CD4-positive, alpha-beta T cell treated with Interleukin-15 for 4 hours (primary cell): ENCODE measurements around the gene CYP4F3.
"Not testable (repeated sequence)": the region's sequence is repeated elsewhere in the genome, so short reads cannot be mapped to it uniquely, and the experiment has no call there.

ENCODE experiments used
- DNase-seq: peaks from one replicate; pipeline ENCODE4 v3.0.0-alpha.2; 2020; ENCODE audit warnings: low spot score

The CYP4F3 gene

DNA sequence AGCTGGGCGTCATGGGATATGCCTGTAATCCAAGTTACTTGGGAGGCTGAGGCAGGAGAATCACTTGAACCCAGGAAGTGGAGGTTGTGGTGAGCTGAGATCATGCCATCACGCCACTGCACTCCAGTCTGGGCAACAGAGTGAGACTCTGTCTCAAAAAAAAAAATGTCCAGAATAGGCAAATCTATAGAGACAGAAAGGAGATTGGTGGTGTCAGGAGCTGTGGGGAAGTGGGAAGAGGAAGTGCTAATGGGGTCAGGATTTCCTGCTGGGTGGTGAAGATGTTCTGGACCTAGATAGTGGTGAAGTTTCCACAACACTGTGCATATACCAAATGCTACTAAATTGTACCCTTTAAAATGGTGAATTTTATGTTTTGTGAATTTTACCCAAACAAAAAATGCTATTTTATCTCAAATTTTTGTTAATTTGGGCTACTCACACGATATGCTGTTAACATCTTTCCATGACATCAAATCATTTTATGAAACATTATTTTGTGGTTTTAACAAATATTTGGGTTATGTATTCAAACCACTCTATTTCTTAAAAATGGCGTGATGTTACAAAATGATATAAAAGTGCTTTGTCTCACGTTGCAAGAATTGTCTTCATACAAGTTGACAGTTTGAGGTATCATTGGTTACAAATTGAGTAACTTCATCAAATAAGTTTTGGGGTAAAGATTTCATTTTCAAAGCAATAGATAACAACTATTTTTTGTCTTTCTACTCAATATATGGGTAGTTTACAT, 7.4 kb upstream of the CYP4F3 start:
- DNase-seq, result no peak

DNA sequence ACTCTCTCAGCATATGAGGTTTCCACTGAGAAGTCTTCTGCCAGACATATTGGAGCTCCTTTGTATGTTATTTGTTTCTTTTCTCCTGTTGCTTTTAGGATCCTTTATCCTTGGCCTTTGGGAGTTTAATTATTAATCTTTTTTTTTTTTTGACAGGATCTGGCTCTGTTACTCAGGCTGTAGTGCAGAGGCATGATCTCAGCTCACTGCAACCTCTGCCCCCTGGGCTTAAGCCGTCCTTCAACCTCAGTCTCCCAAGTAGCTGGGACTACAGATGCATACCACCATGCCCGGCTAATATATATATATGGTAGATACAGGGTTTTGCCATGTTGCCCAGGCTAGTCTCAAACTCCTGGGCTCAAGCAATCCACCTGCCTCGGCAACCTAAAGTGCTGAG, 6.6 kb upstream of the CYP4F3 start:
- DNase-seq, result no peak

DNA sequence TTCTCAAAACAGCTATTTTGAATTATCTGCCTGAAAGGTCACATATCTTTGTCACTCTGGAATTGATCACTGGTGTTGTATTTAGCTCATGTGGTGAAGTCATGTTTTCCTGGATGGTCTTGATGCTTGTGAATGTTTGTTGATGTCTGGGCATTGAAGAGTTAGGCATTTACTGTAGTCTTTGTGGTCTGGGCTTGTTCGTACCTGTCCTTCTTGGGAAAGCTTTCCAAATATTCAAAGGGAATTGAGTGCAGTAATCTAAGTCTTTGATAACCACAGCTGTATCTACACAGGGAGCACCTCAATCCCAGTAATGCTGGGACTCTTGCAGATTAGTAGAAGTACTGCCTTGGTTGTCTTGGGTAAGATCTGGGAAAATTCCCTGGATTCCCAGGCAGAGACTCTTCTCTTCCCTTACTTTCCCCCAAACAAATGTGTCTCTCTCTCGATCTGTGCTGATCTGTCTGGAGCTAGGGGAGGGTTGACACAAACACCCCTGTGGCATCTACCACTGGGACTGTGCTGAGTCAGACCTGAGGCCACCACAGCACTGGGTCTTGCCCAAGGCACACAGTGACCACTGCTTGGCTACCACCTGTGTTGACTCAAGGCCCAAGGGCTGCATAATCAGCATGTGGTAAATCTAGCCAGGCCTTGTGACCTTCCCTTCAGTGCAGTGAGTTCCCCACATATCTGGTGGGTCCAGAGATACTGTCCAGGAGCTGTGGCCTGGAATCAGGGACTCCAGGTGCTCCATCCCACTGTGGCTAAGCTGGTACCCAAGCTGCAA, 5.5 kb upstream of the CYP4F3 start:
- no peak for DNase-seq

DNA sequence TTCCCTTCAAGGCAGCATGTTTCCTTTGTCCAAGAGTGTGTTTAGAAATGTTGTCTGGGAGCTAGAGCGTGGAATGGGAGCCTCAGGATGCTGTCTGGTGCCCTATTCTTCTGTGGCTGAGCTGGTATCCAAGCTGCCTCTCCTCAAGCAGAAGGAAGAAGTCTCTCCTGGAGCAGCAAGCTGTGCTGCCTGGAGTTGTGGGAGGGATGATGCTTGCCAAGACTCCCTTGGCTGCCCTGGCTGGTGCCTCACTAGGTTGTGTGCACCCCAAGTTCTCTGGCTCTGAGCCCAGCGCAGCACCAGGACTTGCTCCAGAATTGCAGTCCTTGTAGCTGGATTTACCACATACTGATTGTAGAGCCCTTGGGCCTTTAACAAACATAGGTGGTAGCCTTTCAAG, 4.7 kb upstream of the CYP4F3 start:
- DNase-seq, result no peak

DNA sequence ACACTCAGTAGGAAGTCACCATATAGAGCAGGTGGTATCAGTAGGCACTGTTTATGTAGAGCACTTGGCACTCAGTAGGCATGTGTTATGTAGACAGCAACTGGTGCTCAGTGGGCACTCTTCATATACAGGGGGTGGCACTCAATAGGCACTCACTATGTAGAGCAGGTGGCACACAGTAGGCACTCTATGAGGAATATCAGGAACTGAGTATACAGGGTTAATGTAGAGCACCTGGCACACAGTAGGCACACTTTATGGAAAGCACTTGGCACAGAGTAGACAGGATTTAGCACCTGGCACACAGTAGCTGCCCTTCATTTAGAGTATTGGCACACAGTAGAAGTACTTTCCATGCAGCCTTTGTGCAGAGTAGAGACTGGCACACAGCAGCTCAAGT, 1.1 kb upstream of the CYP4F3 start:
- no peak for DNase-seq

DNA sequence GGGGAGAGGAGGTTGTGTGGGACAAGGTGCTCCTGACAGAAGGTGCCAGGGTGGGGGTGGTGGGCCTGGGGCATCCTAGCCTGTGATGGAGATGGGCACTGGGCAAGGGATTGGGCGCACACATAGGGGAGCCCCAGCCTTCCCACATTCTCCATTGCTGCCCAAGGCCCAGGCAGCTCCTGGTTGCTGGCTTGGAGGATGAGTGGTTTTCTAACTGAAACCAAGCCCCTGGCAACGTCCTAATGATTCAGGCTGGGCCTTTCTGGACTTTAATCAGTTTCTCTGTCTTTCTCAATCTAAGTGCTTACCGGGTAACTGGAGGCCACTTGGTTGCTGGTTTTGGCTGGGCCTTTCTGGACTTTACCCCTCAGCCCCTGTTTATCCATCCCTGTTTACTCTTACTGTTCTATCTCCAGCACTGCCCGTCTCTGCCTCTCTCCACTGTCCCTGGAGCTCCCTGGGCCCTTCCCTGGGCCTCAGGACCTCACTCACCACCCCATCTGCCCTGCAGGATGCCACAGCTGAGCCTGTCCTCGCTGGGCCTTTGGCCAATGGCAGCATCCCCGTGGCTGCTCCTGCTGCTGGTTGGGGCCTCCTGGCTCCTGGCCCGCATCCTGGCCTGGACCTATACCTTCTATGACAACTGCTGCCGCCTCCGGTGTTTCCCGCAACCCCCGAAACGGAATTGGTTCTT, 354 bp downstream of the CYP4F3 start:
- DNase-seq, result no peak

DNA sequence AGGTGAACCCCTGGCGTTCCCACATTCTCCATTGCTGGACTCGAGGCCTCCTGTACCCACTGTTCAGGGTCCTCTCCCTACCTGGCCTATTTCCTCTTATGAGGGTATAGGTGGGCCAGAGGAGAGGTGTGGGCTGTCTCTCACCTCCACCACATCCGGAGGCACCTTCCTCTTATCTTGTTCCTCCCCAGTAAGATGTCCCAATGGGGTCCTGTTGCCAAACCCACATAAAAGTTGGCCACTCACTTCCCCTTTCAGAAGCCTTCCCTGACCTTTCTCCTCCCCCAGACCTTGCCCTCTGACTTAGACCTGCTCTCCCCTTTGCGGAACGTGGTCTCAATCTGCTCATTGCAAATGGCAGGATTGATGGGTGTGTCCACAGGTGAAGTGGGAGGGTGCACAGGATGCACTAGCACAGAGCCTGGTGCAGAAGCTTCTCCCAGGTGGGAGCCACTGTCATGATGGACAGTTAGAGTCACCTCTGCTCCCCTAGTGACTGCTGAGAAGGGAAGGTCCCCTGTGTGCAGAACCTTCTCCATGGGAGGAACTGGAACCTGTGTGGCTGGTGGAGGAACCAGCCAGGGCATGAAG, 1.3 kb downstream of the CYP4F3 start:
- DNase-seq, result no peak

DNA sequence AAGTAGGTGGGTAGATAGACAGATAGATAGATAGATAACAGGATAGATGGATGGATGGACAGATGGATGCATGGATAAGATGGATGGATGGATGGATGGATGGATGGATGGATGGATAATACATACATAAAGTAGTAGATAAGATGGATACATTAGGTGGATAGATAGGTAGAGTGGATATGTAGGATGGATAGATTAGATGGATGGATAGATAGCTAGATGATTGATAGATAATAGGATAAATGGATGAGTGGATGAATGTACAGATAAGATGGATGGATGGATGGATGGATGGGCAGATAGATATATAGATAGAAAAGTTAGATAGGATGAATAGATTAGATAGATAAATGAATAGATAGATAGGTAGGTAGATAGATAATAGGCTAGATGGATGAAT, 2.1 kb downstream of the CYP4F3 start:
- no peak for DNase-seq

DNA sequence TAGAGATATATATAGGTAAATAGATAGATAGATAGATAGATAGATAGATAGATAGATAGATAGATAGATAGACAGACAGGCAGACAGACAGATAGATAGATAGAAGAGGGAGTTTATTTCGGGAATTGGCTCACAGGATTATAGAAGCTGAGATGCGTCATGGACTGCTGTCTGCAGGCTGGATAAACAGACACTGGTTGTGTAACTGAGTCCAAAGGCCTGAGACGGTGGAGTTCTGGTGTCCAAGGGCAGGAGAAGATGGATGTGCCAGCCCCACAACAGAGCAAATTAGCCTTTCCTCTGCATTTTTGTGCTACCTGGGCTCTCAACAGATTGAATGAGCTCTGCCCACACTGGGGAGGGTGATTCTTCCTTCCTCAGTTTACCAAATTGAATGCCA, 2.7 kb downstream of the CYP4F3 start:
- no peak for DNase-seq

DNA sequence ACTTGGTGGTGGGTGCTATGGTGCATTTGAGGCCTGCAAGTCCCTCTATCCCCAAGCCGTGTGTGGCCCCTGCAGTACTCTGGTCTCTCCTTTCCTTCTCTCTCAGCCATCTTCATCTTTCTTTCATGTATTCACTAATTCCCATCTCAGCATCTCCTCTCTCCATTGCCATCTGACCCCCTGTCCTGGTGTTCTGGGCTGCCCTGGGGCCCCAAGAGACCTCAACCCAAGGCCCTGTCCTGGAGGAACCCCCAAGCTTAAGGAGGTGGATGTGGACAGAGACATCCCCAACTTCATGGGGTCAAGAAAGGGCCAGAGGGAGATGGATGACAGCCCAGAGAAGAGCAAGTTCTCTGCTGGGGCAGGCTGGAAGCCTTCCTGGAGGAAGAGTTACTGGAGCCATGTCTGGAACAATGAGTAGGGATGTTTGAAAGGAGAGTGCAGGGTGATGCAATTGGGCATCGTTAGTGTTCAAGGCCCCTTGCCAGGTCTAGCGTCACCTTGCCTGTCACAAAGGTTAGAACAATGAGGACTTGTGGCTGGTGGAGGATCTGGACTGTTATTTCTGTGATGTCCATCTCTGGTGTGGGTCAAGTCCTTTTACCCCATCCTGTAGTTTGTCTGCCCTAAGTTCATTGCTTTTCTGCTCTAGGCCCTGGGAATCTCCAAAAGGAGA, 3.5 kb downstream of the CYP4F3 start:
- no peak for DNase-seq

DNA sequence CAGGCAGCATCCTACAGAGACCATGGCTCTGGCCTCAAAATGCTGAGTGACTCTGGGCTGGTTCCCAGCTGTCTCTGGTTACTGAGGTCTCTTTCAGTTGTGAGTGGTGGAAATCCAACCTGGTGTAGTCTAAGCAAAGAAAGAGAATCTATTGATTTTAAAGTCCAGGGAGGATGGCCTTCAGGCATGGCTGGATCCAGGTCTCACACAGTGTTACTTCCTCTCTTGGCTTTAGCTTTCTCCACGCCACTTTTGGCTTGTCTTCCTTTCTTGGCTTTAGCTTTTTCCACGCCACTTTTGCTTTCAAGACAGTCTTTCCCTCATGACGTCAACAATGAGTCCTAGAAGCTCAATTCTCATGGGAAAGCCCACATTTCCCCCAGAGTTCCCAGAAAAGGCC, 4.1 kb downstream of the CYP4F3 start:
- DNase-seq, result no peak

DNA sequence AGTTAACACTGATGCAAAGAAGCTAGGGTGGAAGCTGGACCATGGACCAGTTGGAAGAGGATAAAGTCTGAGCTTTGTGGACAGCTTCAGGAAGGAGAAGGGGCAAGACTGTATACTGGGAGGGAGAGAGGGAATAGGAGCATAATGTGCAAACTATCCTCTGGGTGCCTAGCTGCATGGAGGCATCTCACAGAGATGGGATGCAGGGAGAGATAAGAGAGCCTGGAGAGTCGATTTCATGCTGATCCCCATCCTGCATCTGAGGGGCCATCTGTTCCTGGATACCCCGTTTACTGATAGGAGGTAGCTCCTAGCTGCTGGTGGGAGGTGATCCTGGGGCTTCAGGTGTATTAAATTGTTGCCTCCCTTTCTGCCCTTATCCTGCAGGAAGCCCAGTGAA, 8.8 kb downstream of the CYP4F3 start:
- DNase-seq, result no peak

DNA sequence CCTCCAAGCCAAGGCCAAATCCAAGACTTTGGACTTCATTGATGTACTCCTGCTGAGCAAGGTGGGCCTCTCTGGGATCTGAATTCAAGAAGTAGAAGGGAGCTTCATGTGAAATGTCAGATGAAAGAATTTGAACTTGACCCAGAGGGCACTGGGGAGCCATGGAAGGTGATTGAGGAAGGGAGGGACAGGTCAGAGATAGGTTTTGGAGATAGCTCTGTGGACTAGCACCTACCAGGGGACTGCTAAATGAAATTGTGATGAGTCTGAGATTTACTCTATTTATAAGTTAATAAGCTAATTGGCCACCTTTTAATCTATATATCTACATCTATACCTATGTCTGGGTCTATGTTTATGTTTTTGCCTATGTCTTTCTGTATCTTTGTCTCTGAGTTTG, 9.4 kb downstream of the CYP4F3 start:
- DNase-seq, result not testable (repeated sequence)

DNA sequence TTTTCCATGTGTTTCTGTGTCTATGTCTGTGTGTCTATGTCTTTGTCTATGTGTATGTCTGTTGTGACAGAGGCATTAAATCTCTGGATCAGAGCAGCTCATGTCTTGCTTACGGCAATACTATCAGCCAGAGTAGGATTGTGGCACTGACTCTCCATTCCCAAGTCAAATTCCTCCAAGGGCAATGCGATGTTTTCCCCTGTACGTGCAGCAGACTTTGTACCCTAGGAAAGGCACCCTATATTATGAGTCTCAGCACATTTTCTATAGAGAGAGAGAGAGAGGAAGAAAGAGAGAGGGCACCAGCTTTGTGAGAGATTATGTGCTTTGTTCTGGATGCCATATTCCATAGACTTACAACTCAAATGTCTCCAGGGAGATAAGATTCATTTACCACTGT, 11.1 kb downstream of the CYP4F3 start:
- no peak for DNase-seq

DNA sequence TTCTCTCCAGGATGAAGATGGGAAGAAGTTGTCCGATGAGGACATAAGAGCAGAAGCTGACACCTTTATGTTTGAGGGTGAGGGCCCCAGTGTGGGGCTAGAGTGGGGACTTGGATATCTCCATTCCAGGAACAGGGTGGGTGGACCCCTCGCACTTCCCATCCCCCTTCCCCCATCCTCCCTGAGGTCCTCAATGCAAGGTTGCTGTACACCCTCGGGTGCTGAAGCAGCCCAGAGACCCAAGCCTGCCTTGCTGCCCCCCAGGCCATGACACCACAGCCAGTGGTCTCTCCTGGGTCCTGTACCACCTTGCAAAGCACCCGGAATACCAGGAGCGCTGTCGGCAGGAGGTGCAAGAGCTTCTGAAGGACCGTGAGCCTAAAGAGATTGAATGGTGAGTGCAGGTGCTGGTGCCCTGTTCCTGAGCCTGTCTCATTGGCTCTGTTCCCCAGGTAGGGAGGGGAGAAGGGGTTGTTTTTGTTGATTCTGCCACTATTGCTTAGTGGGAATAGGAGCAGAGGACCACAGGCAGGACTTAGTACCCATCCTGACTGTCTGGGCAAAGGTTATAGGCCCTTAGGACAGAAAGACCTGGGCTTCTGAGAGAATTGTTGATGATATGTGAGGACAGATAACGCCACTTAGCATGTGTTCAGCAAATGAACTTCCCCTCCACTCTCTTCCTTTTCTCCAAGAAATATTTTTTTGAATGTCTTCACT, 12.0 kb downstream of the CYP4F3 start:
- no peak for DNase-seq

DNA sequence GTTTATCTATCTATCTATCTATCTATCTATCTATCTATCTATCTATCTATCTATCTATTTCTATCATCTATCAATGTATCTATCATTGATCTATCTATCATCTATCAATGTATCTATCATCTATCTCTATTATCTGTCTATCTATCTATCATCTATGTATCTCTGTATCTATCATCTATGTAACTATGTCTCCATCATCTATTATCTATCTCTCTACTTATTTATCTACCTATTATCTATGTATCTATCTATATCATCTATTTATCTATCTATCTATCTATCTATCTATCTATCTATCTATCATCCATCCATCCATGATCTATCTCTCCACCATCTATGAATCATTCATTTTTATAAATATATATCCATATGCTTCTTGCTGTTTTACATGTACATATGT, 15.8 kb downstream of the CYP4F3 start:
- DNase-seq, result no peak

DNA sequence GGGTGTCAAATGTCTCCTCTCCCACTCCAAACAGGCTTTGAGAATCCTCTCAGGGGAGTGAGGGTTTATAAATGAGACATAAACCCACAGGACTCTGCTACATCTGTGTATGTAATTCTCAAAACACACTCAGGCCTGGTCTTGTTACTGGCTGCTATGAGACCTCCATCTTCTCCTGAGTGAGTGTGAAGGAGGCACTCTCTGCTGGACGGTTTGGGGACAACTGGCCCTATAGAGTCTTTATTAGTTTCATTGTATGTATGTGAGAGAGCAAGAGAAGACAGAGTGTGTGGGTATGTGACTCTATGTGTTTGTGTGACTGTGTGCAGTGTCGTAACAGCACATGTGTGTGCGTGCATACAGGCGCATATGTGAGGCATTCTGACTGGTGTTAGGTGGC, 22.6 kb downstream of the CYP4F3 start:
- DNase-seq, result no peak

DNA sequence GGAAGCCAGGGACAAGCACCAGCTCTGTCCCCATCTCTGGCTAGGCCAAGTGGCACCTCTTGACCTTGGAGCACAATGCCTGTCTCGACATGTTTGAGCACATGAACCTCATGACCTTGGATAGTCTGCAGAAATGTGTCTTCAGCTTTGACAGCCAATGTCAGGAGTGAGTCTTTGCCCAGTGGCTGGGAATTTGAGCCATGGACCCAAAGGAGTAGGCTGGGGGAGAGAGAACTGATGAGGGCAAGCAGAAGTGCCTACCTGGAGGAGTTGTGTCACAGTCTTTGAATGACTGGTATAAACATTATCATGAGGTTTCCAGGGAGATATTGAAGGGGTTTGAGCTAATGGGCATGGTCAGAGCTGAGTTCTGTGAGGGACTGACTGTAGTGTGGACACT, 25.5 kb downstream of the CYP4F3 start:
- no peak for DNase-seq

DNA sequence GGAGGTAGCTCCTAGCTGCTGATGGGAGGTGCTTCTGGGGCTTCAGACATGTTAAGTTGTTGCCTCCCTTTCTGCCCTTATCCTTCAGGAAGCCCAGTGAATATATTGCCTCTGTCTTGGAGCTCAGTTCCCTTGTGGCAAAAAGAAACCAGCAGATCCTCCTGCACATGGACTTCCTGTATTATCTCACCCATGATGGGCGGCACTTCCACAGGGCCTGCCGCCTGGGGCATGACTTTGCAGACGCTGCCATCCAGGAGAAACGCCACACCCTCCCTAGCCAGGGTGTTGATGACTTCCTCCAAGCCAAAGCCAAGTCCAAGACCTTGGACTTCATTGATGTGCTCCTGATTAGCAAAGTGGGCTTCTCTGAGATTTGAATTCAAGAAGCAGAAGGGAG, 26.2 kb downstream of the CYP4F3 start:
- DNase-seq, result no peak

DNA sequence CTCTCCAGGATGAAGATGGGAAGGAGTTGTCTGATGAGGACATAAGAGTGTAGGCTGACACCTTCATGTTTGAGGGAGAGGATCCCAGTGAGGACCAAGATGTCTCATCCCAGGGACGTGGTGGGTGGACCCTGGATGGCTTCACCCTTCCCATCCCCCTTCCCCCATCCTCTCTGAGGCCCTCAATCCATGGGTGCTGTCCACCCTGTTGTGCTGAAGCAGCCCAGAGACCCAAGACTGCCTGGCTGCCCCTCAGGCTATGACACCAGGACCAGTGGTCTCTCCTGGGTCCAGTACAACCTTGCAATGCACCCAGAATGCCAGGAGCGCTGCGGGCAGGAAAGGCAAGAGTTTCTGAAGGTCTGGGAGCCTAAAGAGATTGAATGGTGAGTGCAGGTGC, 28.7 kb downstream of the CYP4F3 start:
- no peak for DNase-seq

DNA sequence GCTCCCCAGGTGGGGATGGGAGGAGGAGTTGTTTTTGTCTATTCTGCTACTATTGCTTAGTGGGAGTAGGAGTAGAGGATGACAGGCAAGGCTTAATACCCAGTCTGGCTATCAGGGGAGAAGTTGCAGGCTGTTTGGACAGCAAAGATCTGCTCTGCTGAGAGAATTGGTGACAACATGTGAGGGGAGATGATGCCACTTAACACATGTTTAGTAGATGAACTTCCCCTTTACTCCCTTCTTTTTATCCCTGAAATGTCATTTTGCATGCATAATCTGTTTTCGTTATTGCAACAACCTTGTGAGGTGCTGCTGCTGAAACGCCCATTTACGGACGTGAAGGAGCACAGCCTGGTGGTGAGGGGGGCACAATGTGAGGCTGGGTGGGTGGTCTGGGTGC, 29.2 kb downstream of the CYP4F3 start:
- DNase-seq, result no peak
